Spleen (tissue), 7 donors: ENCODE results near the gene SOX14.

Source experiments
- POLR2AphosphoS5 ChIP-seq, 3 donors: sonication (generic); formaldehyde crosslinking; IDR thresholded peaks; one replicate each; pipeline ENCODE4 v1.5.1; 2017; ENCODE audit warnings: antibody characterized with exemption in 3 of 3
- TF ChIP-seq, protein P1 (sequence below), 11 experiments: fragments of 200-600 bp in 7 of 11; fragments of 450-650 bp in 4 of 11; sonication (generic) in 4 of 11; IDR thresholded peaks in 8 of 11; conservative IDR thresholded peaks in 3 of 11; 1 replicate in 7 of 11; 2 replicates in 4 of 11; pipeline versions ENCODE4 v1.4.0 to v1.8.0; 2016 to 2021; ENCODE audit warnings: antibody characterized with exemption in 11 of 11, inconsistent platforms in 4 of 11, mild to moderate bottlenecking in 1 of 11
- donor health status: DM: no; HTN: no; CAD: no; lungs with moderate emphysema.
- donor health status: DM: no; HTN: no; CAD: no.
- donor health status: DM: no; HTN: no; CAD: no.

DNA sequence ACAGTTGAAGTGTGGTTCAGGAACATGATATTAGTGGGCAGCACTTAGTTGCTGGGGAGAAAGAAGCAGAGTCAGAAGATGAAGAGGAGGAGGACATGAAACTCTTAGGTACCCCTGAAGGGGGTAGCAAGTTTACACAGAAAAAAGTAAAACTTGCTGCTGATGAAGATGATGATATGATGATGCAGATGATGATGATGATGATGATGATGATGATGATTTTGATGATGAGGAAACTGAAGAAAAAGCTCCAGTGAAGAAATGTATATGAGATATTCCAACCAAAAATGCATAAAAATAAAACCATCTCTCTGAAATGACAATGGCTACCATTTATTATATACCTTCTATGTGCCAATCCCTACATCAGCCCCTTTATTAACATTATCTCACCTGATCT is 39.9 kb upstream of the SOX14 start:
- TF ChIP-seq, protein P1, sequence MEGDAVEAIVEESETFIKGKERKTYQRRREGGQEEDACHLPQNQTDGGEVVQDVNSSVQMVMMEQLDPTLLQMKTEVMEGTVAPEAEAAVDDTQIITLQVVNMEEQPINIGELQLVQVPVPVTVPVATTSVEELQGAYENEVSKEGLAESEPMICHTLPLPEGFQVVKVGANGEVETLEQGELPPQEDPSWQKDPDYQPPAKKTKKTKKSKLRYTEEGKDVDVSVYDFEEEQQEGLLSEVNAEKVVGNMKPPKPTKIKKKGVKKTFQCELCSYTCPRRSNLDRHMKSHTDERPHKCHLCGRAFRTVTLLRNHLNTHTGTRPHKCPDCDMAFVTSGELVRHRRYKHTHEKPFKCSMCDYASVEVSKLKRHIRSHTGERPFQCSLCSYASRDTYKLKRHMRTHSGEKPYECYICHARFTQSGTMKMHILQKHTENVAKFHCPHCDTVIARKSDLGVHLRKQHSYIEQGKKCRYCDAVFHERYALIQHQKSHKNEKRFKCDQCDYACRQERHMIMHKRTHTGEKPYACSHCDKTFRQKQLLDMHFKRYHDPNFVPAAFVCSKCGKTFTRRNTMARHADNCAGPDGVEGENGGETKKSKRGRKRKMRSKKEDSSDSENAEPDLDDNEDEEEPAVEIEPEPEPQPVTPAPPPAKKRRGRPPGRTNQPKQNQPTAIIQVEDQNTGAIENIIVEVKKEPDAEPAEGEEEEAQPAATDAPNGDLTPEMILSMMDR (IDR thresholded peaks at IDR 0.05 in 8 of 11, conservative IDR thresholded peaks at IDR 0.05 in 3 of 11) = no peak
- no peak for TF ChIP-seq POLR2AphosphoS5 (IDR thresholded peaks at IDR 0.05)
